Duodenal mucosa (tissue), 2 donors: ENCODE results near the gene ATL1.

Experiments used
- H3K27ac ChIP-seq: one replicate; pipeline ENCODE4 v1.7.0; 2013; ENCODE audit warnings: low read depth, low read length
- H3K27me3 ChIP-seq, 2 donors: one replicate each; pipeline ENCODE4 v1.7.0; 2013; ENCODE audit warnings: low read length in 2 of 2, control low read depth in 1 of 2; ENCODE audit not compliant: insufficient read depth in 2 of 2, control insufficient read depth in 1 of 2
- H3K36me3 ChIP-seq, 2 donors: one replicate each; pipeline ENCODE4 v1.7.0; 2013; ENCODE audit warnings: low read length in 2 of 2, control low read depth in 1 of 2; ENCODE audit not compliant: insufficient read depth in 2 of 2, control insufficient read depth in 1 of 2
- H3K4me1 ChIP-seq, 2 donors: one replicate each; pipeline ENCODE4 v1.7.0; 2013; ENCODE audit warnings: low read length in 2 of 2, control low read depth in 1 of 2; ENCODE audit not compliant: insufficient read depth in 2 of 2, control insufficient read depth in 1 of 2
- H3K4me3 ChIP-seq, 2 donors: one replicate each; pipeline ENCODE4 v1.7.0; 2013; ENCODE audit warnings: low read length in 2 of 2, low read depth in 1 of 2
- H3K9ac ChIP-seq, 2 donors: one replicate each; pipeline ENCODE4 v1.7.0; 2013; ENCODE audit warnings: low read length in 2 of 2, low read depth in 1 of 2
- H3K9me3 ChIP-seq, 2 donors: one replicate each; pipeline ENCODE4 v1.7.0; 2013; ENCODE audit warnings: low read length in 2 of 2, control low read depth in 1 of 2; ENCODE audit not compliant: control insufficient read depth in 1 of 2

Gene ATL1

DNA sequence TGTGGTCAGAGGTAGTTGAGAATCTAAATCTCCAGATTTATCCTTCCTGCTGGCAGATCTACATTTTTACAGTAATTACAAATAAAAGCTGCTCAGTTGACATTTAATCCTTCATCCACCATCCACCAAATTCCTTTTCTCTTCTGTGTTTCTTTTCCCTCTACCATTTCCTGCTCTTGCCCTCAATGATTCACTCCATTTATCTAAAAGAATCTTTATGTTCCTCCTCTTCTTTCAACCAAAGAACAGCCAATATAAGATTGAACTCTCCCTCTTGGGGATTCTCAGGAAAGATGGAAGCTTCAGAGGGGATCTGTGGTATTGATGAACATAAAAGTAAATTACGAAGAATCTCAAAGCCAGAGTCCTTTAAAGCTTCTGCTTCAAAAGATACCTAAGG lies 31.9 kb upstream of the ATL1 start:
- Histone ChIP-seq H3K36me3 (no peaks in the 10 kb centered on the region), H3K27me3 (no peaks in the 10 kb centered on the region), H3K9me3 (no peaks in the 10 kb centered on the region), H3K27ac (no peak overlapping the region), H3K9ac (no peak overlapping the region), H3K4me3 (no peak overlapping the region), H3K4me1 (peaks cover 30 to 44% of the 10 kb centered on the region in 2 donors)

DNA sequence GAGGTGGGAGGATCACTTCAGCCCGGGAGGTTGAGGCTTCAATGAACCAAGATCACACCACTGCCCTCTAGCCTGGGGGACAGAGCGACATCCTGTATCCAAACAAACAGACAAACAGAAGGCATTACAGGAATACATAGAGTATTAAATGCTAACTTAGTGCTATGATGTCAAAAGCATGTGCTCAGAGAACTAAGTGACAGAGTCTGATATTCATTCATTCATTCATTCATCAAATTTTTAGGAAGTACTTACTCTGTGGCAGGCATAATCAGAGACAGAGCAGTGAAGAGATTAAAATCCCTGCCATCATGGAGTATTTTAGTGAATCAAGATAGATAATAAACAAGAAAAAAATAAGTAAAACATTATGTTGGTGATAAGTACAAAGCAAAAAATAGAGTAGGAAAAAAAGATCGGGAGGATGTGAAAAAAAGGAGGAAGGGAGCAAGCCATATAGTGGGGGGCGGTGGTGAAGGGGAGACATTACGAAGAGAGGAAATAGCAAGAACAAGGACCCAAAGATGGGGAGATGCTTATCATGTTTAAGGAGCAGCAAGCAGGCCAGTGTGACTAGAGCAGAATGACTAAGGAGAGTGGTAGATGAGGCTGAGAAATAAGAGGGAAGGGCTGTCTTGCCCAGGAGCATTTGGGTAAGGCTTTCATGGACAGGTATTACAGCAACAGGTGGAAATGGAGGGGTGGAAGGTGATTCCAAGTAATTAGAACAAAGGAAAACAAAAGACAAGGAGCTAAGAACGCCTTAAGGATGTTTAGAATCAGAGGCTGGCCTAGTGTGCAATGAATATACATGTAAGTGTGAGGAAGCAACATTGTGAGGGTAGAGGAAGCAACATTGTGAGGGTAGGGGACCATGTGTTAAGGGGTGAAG lies 30.4 kb upstream of the ATL1 start:
- Histone ChIP-seq H3K27me3 (no peaks in the 10 kb centered on the region), H3K36me3 (no peaks in the 10 kb centered on the region), H3K9me3 (no peaks in the 10 kb centered on the region), H3K4me1 (peaks cover 22 to 42% of the 10 kb centered on the region in 2 donors), H3K27ac (no peak overlapping the region), H3K9ac (peak overlapping the region in 1 of 2 donors; percentile 21), H3K4me3 (peak overlapping the region; percentile 4 to 37)

DNA sequence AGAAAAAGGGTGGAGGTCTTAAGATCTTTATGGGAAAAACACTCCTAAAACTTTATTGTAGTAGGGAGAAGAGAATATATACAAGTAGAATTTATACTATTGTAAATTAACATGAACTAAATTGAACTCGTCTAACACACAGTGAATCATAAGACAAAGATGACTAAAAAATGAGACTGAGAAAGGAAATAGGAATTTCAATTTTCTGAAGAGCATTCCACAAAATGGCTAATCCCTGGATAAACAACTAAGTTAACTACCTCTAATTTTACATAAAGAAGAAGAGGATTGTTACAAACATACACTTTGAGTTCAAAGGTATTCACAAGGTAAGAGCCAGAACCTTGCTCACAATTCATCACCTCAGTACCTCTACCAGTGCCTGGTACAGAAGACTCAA lies 29.6 kb upstream of the ATL1 start:
- no peaks in the 10 kb centered on the region for H3K36me3 ChIP-seq
- peak overlapping the region in 1 of 2 donors; percentile 83 for H3K9ac ChIP-seq
- H3K9me3 ChIP-seq: no peaks in the 10 kb centered on the region
- H3K4me3 ChIP-seq: peak overlapping the region; percentile 87 to 97
- no peak overlapping the region for H3K27ac ChIP-seq
- H3K4me1 ChIP-seq: peaks cover 22 to 34% of the 10 kb centered on the region in 2 donors
- H3K27me3 ChIP-seq: no peaks in the 10 kb centered on the region

GRCh38 chr14:50530794-50531365 lies 29.1 kb upstream of the ATL1 start:
- peaks cover 22 to 34% of the 10 kb centered on the region in 2 donors for H3K4me1 ChIP-seq

DNA sequence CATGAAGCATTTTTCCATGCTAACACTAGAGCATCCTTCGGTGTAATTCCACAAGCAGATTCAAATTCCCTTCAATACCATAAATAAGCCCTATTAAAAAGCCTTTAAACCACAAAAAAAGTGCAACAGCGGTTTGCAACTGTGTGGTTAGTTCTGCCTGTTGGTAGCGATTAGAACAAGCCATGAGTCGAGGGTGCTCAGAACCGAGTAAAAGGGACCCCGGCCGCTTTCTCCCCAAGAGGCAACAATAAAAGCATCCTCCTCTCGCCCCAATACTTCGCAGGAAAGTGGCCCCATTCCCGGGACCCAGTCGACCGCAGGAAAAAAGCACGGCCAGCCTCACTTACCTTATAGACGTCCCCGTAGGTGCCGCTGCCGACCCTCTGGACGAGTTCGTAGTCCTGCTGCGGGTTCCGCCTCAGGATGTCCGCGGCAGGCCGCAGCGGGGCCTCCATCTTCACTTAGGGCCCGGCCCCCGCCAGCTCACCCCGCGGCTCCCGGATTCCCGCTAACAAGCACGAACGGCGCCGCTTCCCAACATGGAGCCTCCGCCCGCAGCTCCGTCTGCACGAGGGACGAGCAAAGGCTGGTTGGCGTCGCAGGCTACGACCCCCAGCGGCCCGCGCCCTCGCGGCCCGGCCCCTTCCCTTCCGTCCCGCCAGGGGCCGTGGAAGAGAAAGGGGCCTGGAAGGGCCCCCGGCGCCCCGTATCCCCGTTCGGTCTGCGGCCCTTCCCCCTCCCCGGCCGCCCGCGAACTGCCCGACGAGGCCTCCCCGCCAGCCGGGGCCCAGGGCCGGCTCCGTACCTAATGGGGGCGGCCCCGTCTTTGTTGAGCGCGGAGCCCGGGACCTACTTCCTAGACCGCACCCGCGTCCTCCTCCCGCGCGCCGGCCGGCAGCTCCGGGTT lies 28.1 kb upstream of the ATL1 start:
- H3K9me3 ChIP-seq: no peaks in the 10 kb centered on the region
- peak overlapping the region; percentile 79 to 83 for H3K9ac ChIP-seq

More at GRCh38 chr14:50530794-50531365, 29.1 kb upstream of the ATL1 start:
- no peaks in the 10 kb centered on the region for H3K27me3 ChIP-seq
- no peaks in the 10 kb centered on the region for H3K36me3 ChIP-seq
- peak overlapping the region; percentile 79 to 83 for H3K9ac ChIP-seq
- no peaks in the 10 kb centered on the region for H3K9me3 ChIP-seq
- H3K4me3 ChIP-seq: peak overlapping the region; percentile 87 to 97
- H3K27ac ChIP-seq: no peak overlapping the region

GRCh38 chr14:50532502-50533240 lies 27.3 kb upstream of the ATL1 start, which contains the start of gene MAP4K5:
MAP4K5 (minus strand) TSS chr14:50532569; CDS start chr14:50532049, 520 bp downstream.
- no peaks in the 10 kb centered on the region for H3K36me3 ChIP-seq
- peak within 1 kb of the TSS; percentile 87 for H3K27ac ChIP-seq
- H3K4me1 ChIP-seq: peaks cover 22 to 34% of the 10 kb centered on the region in 2 donors
- no peaks in the 10 kb centered on the region for H3K27me3 ChIP-seq
- no peaks in the 10 kb centered on the region for H3K9me3 ChIP-seq
- H3K4me3 ChIP-seq: peak within 1 kb of the TSS; percentile 87 to 97
- peak within 1 kb of the TSS; percentile 83 to 88 for H3K9ac ChIP-seq

More for the DNA sequence above, 28.1 kb upstream of the ATL1 start:
- Histone ChIP-seq H3K36me3 (no peaks in the 10 kb centered on the region), H3K27me3 (no peaks in the 10 kb centered on the region), H3K4me1 (peaks cover 22 to 34% of the 10 kb centered on the region in 2 donors), H3K4me3 (peak overlapping the region; percentile 87 to 97), H3K27ac (peak overlapping the region; percentile 87)

GRCh38 chr14:50533241-50533705 lies 26.7 kb upstream of the ATL1 start:
- Histone ChIP-seq H3K9me3 (no peaks in the 10 kb centered on the region), H3K4me1 (peaks cover 22 to 34% of the 10 kb centered on the region in 2 donors), H3K4me3 (peak overlapping the region; percentile 87 to 97), H3K27me3 (no peaks in the 10 kb centered on the region), H3K36me3 (no peaks in the 10 kb centered on the region), H3K27ac (no peak overlapping the region), H3K9ac (peak overlapping the region; percentile 83 to 88)

GRCh38 chr14:50533806-50534205 lies 26.1 kb upstream of the ATL1 start:
- H3K9me3 ChIP-seq: no peaks in the 10 kb centered on the region
- no peak overlapping the region for H3K27ac ChIP-seq
- no peaks in the 10 kb centered on the region for H3K27me3 ChIP-seq
- H3K4me1 ChIP-seq: peaks cover 22 to 34% of the 10 kb centered on the region in 2 donors
- no peak overlapping the region for H3K9ac ChIP-seq
- peak overlapping the region in 1 of 2 donors; percentile 16 for H3K4me3 ChIP-seq
- no peaks in the 10 kb centered on the region for H3K36me3 ChIP-seq

- no peaks in the 10 kb centered on the region for H3K36me3 ChIP-seq
- peak overlapping the region in 1 of 2 donors; percentile 16 for H3K4me3 ChIP-seq
- H3K9ac ChIP-seq: no peak overlapping the region
- no peak overlapping the region for H3K27ac ChIP-seq
- peaks cover 22 to 30% of the 10 kb centered on the region in 2 donors for H3K4me1 ChIP-seq
- no peaks in the 10 kb centered on the region for H3K27me3 ChIP-seq
- no peaks in the 10 kb centered on the region for H3K9me3 ChIP-seq
Measured at GRCh38 chr14:50534416-50534815, 25.5 kb upstream of the ATL1 start.
